Naive B cell (primary cell): ENCODE measurements around the gene ATP1B3. TPM values are rescaled to one million over a fixed set of nuclear protein-coding genes. Genes with fewer than 3 reads are reported as not detected.
"Not testable (repeated sequence)": the region's sequence is repeated elsewhere in the genome, so short reads cannot be mapped to it uniquely, and the experiment has no call there.

Experiments
- ATAC-seq, 2 donors: fragments of 150-1000 bp; cut with Tn5 transposase; 2 replicates each; pipeline ENCODE4 v1.10.0; 2021; ENCODE audit warnings: low read depth in 2 of 2, mild to moderate bottlenecking in 2 of 2, moderate library complexity in 2 of 2
- DNase-seq: peaks from one replicate; pipeline ENCODE4 v3.0.0; 2022
- H3K27ac Mint-ChIP-seq, 6 donors: one replicate each; pipeline ENCODE4 v1.8.0; 2020 to 2022; ENCODE audit warnings: mild to moderate bottlenecking in 6 of 6, mixed read lengths in 6 of 6, moderate library complexity in 5 of 6, inconsistent platforms in 2 of 6
- H3K27me3 Mint-ChIP-seq, 3 donors: one replicate each; pipeline ENCODE4 v1.8.0; 2021 to 2022; ENCODE audit warnings: mixed read lengths in 3 of 3, mild to moderate bottlenecking in 1 of 3
- H3K36me3 Mint-ChIP-seq, 2 donors: one replicate each; pipeline ENCODE4 v1.8.0; 2020 to 2022; ENCODE audit warnings: mixed read lengths in 2 of 2, inconsistent platforms in 1 of 2, mild to moderate bottlenecking in 1 of 2
- H3K4me1 Mint-ChIP-seq, 3 donors: one replicate each; pipeline ENCODE4 v1.8.0; 2020 to 2022; ENCODE audit warnings: mixed read lengths in 3 of 3, inconsistent platforms in 1 of 3, mild to moderate bottlenecking in 1 of 3, moderate library complexity in 1 of 3
- H3K4me3 Mint-ChIP-seq, 8 donors: one replicate each; pipeline ENCODE4 v1.8.0; 2020 to 2022; ENCODE audit warnings: mild to moderate bottlenecking in 8 of 8, mixed read lengths in 8 of 8, moderate library complexity in 8 of 8, inconsistent platforms in 2 of 8
- H3K9me3 Mint-ChIP-seq, 7 donors: one replicate each; pipeline ENCODE4 v1.8.0; 2020 to 2022; ENCODE audit warnings: mixed read lengths in 7 of 7, mild to moderate bottlenecking in 5 of 7, inconsistent platforms in 2 of 7, moderate library complexity in 1 of 7
- polyA plus RNA-seq, 6 donors: library from polyadenylated mRNA; unstranded; fragments of 300-500 nt; fragmentation: Illumina TruSeq; gene quantifications; one replicate each; pipeline ENCODE4 v1.2.3, GENCODE V29; 2021; ENCODE audit warnings: low read depth in 6 of 6

ATP1B3 gene
- polyA plus RNA-seq, result 10 to 100 TPM; 55.9 to 86.4 (median 64.3) TPM

DNA sequence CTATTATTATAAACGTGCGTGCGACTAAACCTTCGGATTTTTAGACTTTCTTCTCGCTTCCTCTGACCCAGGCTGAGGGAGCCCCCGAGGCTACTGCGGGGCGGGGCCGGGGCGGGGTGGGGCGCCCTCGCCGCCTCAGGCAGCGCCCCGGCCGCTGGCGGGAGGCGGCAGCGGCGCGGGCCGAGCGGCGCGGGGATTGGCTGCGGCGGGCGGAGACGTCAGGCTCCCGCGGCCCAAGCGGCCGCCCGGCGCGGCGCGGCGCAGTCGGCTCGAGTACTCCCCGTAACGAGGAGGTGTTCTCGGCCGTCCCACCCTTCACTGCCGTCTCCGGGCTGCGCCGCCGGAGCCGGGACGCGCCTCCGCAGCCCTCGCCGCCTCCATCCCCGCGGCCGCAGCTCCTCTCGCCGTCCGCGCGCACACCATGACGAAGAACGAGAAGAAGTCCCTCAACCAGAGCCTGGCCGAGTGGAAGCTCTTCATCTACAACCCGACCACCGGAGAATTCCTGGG lies at the start of gene ATP1B3:
ATP1B3 (plus strand) TSS at position 263 of the 510 bp plus-strand sequence; CDS start at position 422, 159 bp downstream.
- H3K27me3 Mint-ChIP-seq, result no peaks in the 10 kb centered on the region
- peak; percentile 73 to 75 for ATAC-seq
- H3K9me3 Mint-ChIP-seq, result no peaks in the 10 kb centered on the region
- H3K36me3 Mint-ChIP-seq, result no peaks in the 10 kb centered on the region
- H3K27ac Mint-ChIP-seq, result peak within 1 kb of the TSS; percentile 82 to 98 (median 96)
- DNase-seq, result peak; percentile 86
- peaks cover 16 to 21% (median 21%) of the 10 kb centered on the region in 3 donors for H3K4me1 Mint-ChIP-seq
- H3K4me3 Mint-ChIP-seq, result peak within 1 kb of the TSS; percentile 81 to 98 (median 94)

- Mint-ChIP-seq H3K27ac (no peak overlapping the region), H3K4me1 (no peaks in the 10 kb centered on the region), H3K4me3 (no peak overlapping the region), H3K36me3 (no peaks in the 10 kb centered on the region), H3K9me3 (no peaks in the 10 kb centered on the region), H3K27me3 (no peaks in the 10 kb centered on the region)
- DNase-seq, result no peak
- ATAC-seq, result no peak
These were observed 48.0 kb upstream of the ATP1B3 start for GRCh38 chr3:141828487-141828886.

DNA sequence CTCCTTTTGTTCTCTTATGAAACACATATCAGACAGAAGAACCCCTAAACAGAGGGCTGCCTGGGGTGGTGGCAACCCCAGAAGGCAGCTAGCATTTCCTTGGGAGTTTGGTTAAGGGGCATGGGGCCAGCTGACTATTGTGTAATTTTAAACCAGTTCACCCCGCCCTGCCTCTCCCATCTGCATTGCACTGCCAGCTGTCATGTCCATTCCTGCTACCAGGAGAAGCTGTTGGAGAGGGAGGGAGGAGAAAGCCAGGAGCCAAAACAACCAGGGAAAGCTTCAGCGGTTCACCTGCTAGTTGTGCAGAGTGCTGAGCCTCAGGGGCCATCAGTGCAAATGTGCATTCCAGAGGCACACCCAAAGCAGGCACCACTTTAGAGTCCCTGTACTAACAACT lies 47.6 kb upstream of the ATP1B3 start:
- no peaks in the 10 kb centered on the region for H3K9me3 Mint-ChIP-seq
- H3K36me3 Mint-ChIP-seq, result no peaks in the 10 kb centered on the region
- DNase-seq (no peak), ATAC-seq (no peak)
- no peak overlapping the region for H3K27ac Mint-ChIP-seq
- H3K27me3 Mint-ChIP-seq, result no peaks in the 10 kb centered on the region
- no peaks in the 10 kb centered on the region for H3K4me1 Mint-ChIP-seq
- no peak overlapping the region for H3K4me3 Mint-ChIP-seq

DNA sequence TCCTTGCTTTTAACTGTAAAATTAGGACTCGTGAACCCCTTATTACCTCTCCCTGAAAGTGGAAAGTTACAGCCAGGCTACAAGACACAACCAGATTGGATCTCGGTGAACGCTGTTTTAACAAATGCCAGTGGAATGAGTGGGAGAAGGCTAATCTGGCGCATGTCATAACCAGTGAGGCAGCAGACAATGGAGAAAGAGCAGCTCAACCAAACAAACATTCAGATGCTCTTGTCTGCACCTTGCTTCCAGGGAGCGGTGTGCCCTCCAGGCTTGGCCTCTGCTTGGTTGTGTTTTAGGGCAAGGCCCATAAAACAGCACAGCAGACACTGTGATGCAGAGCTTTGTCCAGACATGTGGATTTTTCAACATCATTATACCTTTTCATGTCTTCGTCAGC lies 45.9 kb upstream of the ATP1B3 start:
- Mint-ChIP-seq H3K9me3 (peaks cover 0 to 4% (median 0%) of the 10 kb centered on the region in 7 donors), H3K4me3 (no peak overlapping the region), H3K27ac (no peak overlapping the region), H3K36me3 (no peaks in the 10 kb centered on the region), H3K4me1 (no peaks in the 10 kb centered on the region), H3K27me3 (no peaks in the 10 kb centered on the region)
- ATAC-seq (no peak), DNase-seq (no peak)

- Mint-ChIP-seq H3K9me3 (peaks cover 0 to 4% (median 0%) of the 10 kb centered on the region in 7 donors), H3K27ac (no peak overlapping the region)
- no peak for DNase-seq
These were observed 42.2 kb upstream of the ATP1B3 start for GRCh38 chr3:141834292-141834691.

DNA sequence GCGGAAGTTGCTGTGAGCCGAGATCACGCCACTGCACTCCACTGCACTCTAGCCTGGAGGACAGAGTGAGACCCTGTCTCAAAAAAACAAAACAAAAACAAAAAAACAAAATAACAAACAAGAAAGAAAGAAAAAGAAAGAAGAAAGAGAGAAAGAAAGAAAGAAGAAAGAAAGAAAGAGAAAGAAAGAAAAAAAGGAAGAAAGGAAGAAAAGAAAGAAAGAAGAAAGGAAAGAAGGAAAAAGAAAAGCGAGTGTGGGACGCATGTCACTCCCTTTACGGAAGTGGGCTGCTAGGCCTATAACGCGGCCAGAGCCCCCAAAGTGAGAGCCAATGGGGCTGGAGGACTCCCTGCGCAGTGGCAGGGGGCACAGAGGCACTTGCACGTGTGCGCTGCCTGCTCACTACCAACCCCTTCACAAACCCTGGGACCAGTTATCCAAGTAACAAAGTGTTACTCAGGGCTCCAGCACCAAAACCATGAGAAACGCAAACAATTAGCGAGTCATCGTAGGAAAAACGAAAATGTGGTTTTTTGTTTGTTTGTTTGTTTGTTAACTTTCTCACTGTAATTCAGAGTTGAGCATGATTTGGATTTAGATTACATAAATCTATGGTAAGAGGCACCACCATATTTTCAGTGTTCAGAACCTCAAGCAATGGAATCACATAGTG lies 40.8 kb upstream of the ATP1B3 start:
- H3K36me3 Mint-ChIP-seq, result no peaks in the 10 kb centered on the region
- peak overlapping the region in 1 of 8 donors; percentile 60 for H3K4me3 Mint-ChIP-seq
- no peak overlapping the region for H3K27ac Mint-ChIP-seq
- ATAC-seq, result no peak
- H3K4me1 Mint-ChIP-seq, result no peaks in the 10 kb centered on the region
- H3K27me3 Mint-ChIP-seq, result no peaks in the 10 kb centered on the region
- peaks cover 0 to 4% (median 0%) of the 10 kb centered on the region in 7 donors for H3K9me3 Mint-ChIP-seq
- no peak for DNase-seq

More at GRCh38 chr3:141834292-141834691, 42.2 kb upstream of the ATP1B3 start:
- H3K4me3 Mint-ChIP-seq, result no peak overlapping the region
- no peaks in the 10 kb centered on the region for H3K4me1 Mint-ChIP-seq
- no peaks in the 10 kb centered on the region for H3K27me3 Mint-ChIP-seq
- no peaks in the 10 kb centered on the region for H3K36me3 Mint-ChIP-seq
- no peak for ATAC-seq

- peaks cover 0 to 2% (median 0%) of the 10 kb centered on the region in 7 donors for H3K9me3 Mint-ChIP-seq
- no peak overlapping the region for H3K4me3 Mint-ChIP-seq
- H3K27ac Mint-ChIP-seq, result no peak overlapping the region
- no peaks in the 10 kb centered on the region for H3K36me3 Mint-ChIP-seq
- H3K4me1 Mint-ChIP-seq, result no peaks in the 10 kb centered on the region
- no peaks in the 10 kb centered on the region for H3K27me3 Mint-ChIP-seq
- no peak for ATAC-seq
- no peak for DNase-seq
These were observed 37.1 kb upstream of the ATP1B3 start for GRCh38 chr3:141839389-141839788.

- Mint-ChIP-seq H3K27ac (no peak overlapping the region), H3K9me3 (no peaks in the 10 kb centered on the region), H3K4me3 (peak overlapping the region in 1 of 8 donors; percentile 45), H3K4me1 (no peaks in the 10 kb centered on the region), H3K36me3 (no peaks in the 10 kb centered on the region), H3K27me3 (no peaks in the 10 kb centered on the region)
- DNase-seq (no peak), ATAC-seq (no peak)
These were observed 35.5 kb upstream of the ATP1B3 start for GRCh38 chr3:141840737-141841544.

GRCh38 chr3:141844108-141844507 lies 32.3 kb upstream of the ATP1B3 start:
- Mint-ChIP-seq H3K36me3 (no peaks in the 10 kb centered on the region), H3K27me3 (peaks cover 0 to 2% (median 1%) of the 10 kb centered on the region in 3 donors), H3K4me3 (no peak overlapping the region), H3K9me3 (no peaks in the 10 kb centered on the region), H3K27ac (no peak overlapping the region), H3K4me1 (no peaks in the 10 kb centered on the region)
- ATAC-seq (no peak), DNase-seq (no peak)

- Mint-ChIP-seq H3K9me3 (no peaks in the 10 kb centered on the region), H3K4me3 (no peak overlapping the region), H3K36me3 (no peaks in the 10 kb centered on the region), H3K27me3 (peaks cover 0 to 8% (median 7%) of the 10 kb centered on the region in 3 donors), H3K4me1 (peaks cover 0 to 4% (median 0%) of the 10 kb centered on the region in 3 donors), H3K27ac (peak overlapping the region in 1 of 6 donors; percentile 9)
- ATAC-seq (no peak), DNase-seq (no peak)
These were observed 31.6 kb upstream of the ATP1B3 start for GRCh38 chr3:141844812-141845211.

DNA sequence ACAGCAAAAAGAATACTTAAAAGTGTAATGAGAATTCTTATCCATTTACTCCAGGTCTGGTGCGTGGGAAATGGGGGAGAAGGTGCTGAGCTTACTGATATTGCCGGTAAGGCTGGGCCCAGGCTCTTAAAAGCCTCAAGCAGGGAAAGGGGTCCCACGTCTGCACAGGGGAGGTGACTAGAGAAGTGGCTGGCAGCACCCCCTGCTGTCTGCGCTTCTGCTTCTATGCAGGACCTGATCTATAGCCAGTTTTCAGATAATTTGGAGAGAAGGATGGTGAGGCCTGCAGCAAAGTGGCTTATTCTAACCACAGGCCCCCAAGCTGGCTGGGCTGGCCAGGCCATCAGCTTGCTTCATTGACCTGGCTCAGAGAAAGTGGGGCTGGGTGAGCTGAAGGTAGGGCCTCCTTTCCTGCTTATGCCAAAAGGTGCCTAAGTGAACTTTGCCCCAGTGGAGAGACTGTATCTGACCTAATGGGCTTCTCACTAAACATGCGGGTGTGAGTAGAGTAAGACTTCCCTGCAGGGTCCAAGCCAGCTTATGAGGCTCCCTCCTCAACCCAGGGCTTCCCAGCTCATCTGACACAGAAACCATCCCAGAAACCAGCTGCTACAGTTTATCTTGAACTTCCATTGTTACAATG lies 30.9 kb upstream of the ATP1B3 start:
- Mint-ChIP-seq H3K36me3 (no peaks in the 10 kb centered on the region), H3K9me3 (no peaks in the 10 kb centered on the region), H3K4me1 (peaks cover 0 to 4% (median 0%) of the 10 kb centered on the region in 3 donors), H3K27me3 (peaks cover 0 to 9% (median 7%) of the 10 kb centered on the region in 3 donors), H3K27ac (no peak overlapping the region), H3K4me3 (no peak overlapping the region)
- DNase-seq (no peak), ATAC-seq (no peak)

GRCh38 chr3:141846050-141846433 lies 30.4 kb upstream of the ATP1B3 start:
- Mint-ChIP-seq H3K4me3 (no peak overlapping the region), H3K27me3 (peaks cover 0 to 9% (median 7%) of the 10 kb centered on the region in 3 donors), H3K4me1 (peaks cover 0 to 4% (median 0%) of the 10 kb centered on the region in 3 donors)

DNA sequence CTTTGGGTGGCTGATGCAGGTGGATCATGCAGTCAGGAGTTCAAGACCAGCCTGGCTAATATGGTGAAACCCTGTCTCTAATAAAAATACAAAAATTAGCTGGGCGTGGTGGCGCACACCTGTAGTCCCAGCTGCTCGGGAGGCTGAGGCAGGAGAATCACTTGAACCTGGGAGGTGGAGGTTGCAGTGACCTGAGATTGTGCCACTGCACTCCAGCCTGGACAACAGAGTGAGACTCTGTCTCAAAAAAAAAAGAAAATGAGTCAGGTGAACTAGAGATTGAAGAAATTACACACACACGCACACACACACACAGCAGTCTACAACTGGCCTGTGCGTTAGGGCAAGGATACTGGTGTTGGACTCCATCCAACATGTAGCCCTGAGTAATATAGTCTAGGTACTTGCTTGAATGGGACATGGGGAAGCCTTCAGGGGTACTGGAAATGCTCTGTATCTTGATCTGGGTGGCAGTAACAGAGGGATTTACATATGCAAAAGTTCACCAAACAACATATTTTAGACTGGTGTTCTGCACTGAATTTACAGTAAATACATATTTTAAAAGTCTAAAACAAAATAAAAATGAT lies 28.2 kb upstream of the ATP1B3 start:
- H3K4me3 Mint-ChIP-seq, DNase-seq, H3K4me1 Mint-ChIP-seq, H3K9me3 Mint-ChIP-seq, ATAC-seq, H3K27me3 Mint-ChIP-seq, H3K36me3 Mint-ChIP-seq: not testable (repeated sequence)
- H3K27ac Mint-ChIP-seq, result peak overlapping the region in 1 of 6 donors; percentile 34

More at GRCh38 chr3:141846050-141846433, 30.4 kb upstream of the ATP1B3 start:
- ATAC-seq, result no peak
- DNase-seq, result no peak
- no peaks in the 10 kb centered on the region for H3K36me3 Mint-ChIP-seq
- no peaks in the 10 kb centered on the region for H3K9me3 Mint-ChIP-seq
- no peak overlapping the region for H3K27ac Mint-ChIP-seq
